ENCODE results near the gene PDXK.

Gene PDXK

GRCh38 chr21:43762303-43763128 is 43.6 kb downstream of the PDXK start:
- Histone ChIP-seq H3K9me2 (ENCODE audit: low read depth, low read length) (no peaks in the 10 kb centered on the region), H3K9ac (ENCODE audit: low read length) (no peak overlapping the region), H4K20me1 (ENCODE audit: insufficient read depth, low read length) (no peaks in the 10 kb centered on the region), H3F3A (ENCODE audit: insufficient read depth, low read length) (no peaks in the 10 kb centered on the region), H3K27me3 (ENCODE audit: insufficient read depth, low read length) (no peaks in the 10 kb centered on the region), H3K4me2 (ENCODE audit: low read length) (no peak overlapping the region), H3K9me3 (ENCODE audit: low read length) (no peaks in the 10 kb centered on the region), H3K27ac (ENCODE audit: low read depth, low read length, poor library complexity, severe bottlenecking) (no peak overlapping the region), H3K4me1 (ENCODE audit: insufficient read depth, low read length, severe bottlenecking) (no peaks in the 10 kb centered on the region), H3K4me3 (ENCODE audit: low read depth, low read length, poor library complexity, severe bottlenecking) (no peak overlapping the region), H3K36me3 (ENCODE audit: insufficient read depth, low read length) (peaks cover 8% of the 10 kb centered on the region; the same call in 1 of the 2 replicates), H3K79me2 (ENCODE audit: insufficient read depth, low read length) (no peaks in the 10 kb centered on the region), H2AFZ (ENCODE audit: low read length) (no peak overlapping the region)
- TF ChIP-seq EZH2 (IDR thresholded peaks at IDR 0.05; ENCODE audit: borderline replicate concordance, low read length): no peak
- no peak for TF ChIP-seq CTCF (IDR thresholded peaks at IDR 0.05; ENCODE audit: low read length)

GRCh38 chr21:43763901-43764523 is 45.1 kb downstream of the PDXK start:
- Histone ChIP-seq H3K4me2 (ENCODE audit: low read length) (no peak overlapping the region), H3F3A (ENCODE audit: insufficient read depth, low read length) (no peaks in the 10 kb centered on the region), H3K27ac (ENCODE audit: low read depth, low read length, poor library complexity, severe bottlenecking) (no peak overlapping the region), H3K4me1 (ENCODE audit: insufficient read depth, low read length, severe bottlenecking) (no peaks in the 10 kb centered on the region), H3K9me3 (ENCODE audit: low read length) (no peaks in the 10 kb centered on the region), H3K27me3 (ENCODE audit: insufficient read depth, low read length) (no peaks in the 10 kb centered on the region), H3K36me3 (ENCODE audit: insufficient read depth, low read length) (peaks cover 8% of the 10 kb centered on the region; the same call in 1 of the 2 replicates), H3K9me2 (ENCODE audit: low read depth, low read length) (no peaks in the 10 kb centered on the region), H3K9ac (ENCODE audit: low read length) (no peak overlapping the region), H2AFZ (ENCODE audit: low read length) (no peak overlapping the region), H3K79me2 (ENCODE audit: insufficient read depth, low read length) (no peaks in the 10 kb centered on the region), H4K20me1 (ENCODE audit: insufficient read depth, low read length) (no peaks in the 10 kb centered on the region), H3K4me3 (ENCODE audit: low read depth, low read length, poor library complexity, severe bottlenecking) (no peak overlapping the region)
- TF ChIP-seq CTCF (IDR thresholded peaks at IDR 0.05; ENCODE audit: low read length) (no peak), EZH2 (IDR thresholded peaks at IDR 0.05; ENCODE audit: borderline replicate concordance, low read length) (no peak)

- no peak overlapping the region for H3K27ac ChIP-seq (ENCODE audit: low read depth, low read length, poor library complexity, severe bottlenecking)
- no peak overlapping the region for H2AFZ ChIP-seq (ENCODE audit: low read length)
- H3K9me2 ChIP-seq (ENCODE audit: low read depth, low read length): no peaks in the 10 kb centered on the region
- H3F3A ChIP-seq (ENCODE audit: insufficient read depth, low read length): no peaks in the 10 kb centered on the region
- H3K4me1 ChIP-seq (ENCODE audit: insufficient read depth, low read length, severe bottlenecking): no peaks in the 10 kb centered on the region
- H3K36me3 ChIP-seq (ENCODE audit: insufficient read depth, low read length): peaks cover 8% of the 10 kb centered on the region; the same call in 1 of the 2 replicates
- H3K9ac ChIP-seq (ENCODE audit: low read length): no peak overlapping the region
- no peaks in the 10 kb centered on the region for H3K79me2 ChIP-seq (ENCODE audit: insufficient read depth, low read length)
- no peak for TF ChIP-seq EZH2 (IDR thresholded peaks at IDR 0.05; ENCODE audit: borderline replicate concordance, low read length)
- TF ChIP-seq CTCF (IDR thresholded peaks at IDR 0.05; ENCODE audit: low read length): no peak
- H3K27me3 ChIP-seq (ENCODE audit: insufficient read depth, low read length): no peaks in the 10 kb centered on the region
- no peak overlapping the region for H3K4me3 ChIP-seq (ENCODE audit: low read depth, low read length, poor library complexity, severe bottlenecking)
- H3K9me3 ChIP-seq (ENCODE audit: low read length): no peaks in the 10 kb centered on the region
- H4K20me1 ChIP-seq (ENCODE audit: insufficient read depth, low read length): no peaks in the 10 kb centered on the region
- H3K4me2 ChIP-seq (ENCODE audit: low read length): no peak overlapping the region
Observed at GRCh38 chr21:43764576-43765495, 45.9 kb downstream of the PDXK start.
